Mesendoderm (in vitro differentiated cells): ENCODE data around the gene LAMA3.

Experiments used
- DNase-seq: peaks from one replicate; pipeline ENCODE4 v3.0.0; 2013
- H2AK5ac ChIP-seq: 2 replicates; pipeline ENCODE4 v1.6.1; 2013; ENCODE audit warnings: low read length, inconsistent platforms
- H2BK120ac ChIP-seq: 2 replicates; pipeline ENCODE4 v1.6.1; 2013; ENCODE audit warnings: low read depth, mild to moderate bottlenecking, low read length, moderate library complexity, mixed read lengths
- H2BK15ac ChIP-seq: replicated peaks from 2 replicates; pipeline ENCODE4 v1.6.1; 2013; ENCODE audit warnings: low read depth, mild to moderate bottlenecking, moderate library complexity
- H2BK5ac ChIP-seq: 2 replicates; pipeline ENCODE4 v1.6.1; 2013; ENCODE audit warnings: low read length, inconsistent platforms
- H3K18ac ChIP-seq: 2 replicates; pipeline ENCODE4 v1.6.1; 2013; ENCODE audit warnings: mild to moderate bottlenecking, low read length, mixed read lengths
- H3K23ac ChIP-seq: one replicate; pipeline ENCODE4 v1.6.1; 2013; ENCODE audit warnings: low read length
- H3K27ac ChIP-seq: 2 replicates; pipeline ENCODE4 v1.5.1; 2013; ENCODE audit warnings: low read depth, mild to moderate bottlenecking, inconsistent platforms, low read length, moderate library complexity
- H3K27me3 ChIP-seq: 2 replicates; pipeline ENCODE4 v1.6.1; 2013; ENCODE audit warnings: low read length, control low read depth, mild to moderate bottlenecking, inconsistent platforms; ENCODE audit not compliant: insufficient read depth, poor library complexity
- H3K36me3 ChIP-seq: 2 replicates; pipeline ENCODE4 v1.6.1; 2013; ENCODE audit warnings: low read length, inconsistent platforms; ENCODE audit not compliant: control insufficient read depth, insufficient read depth
- H3K4ac ChIP-seq: one replicate; pipeline ENCODE4 v1.6.1; 2013; ENCODE audit warnings: low read depth, mild to moderate bottlenecking, low read length, moderate library complexity
- H3K4me1 ChIP-seq: 2 replicates; pipeline ENCODE4 v1.6.1; 2013; ENCODE audit warnings: low read depth, low read length, inconsistent platforms; ENCODE audit not compliant: control insufficient read depth
- H3K4me2 ChIP-seq: 2 replicates; pipeline ENCODE4 v1.6.1; 2013; ENCODE audit warnings: low read length
- H3K4me3 ChIP-seq: 2 replicates; pipeline ENCODE4 v1.5.1; 2013; ENCODE audit warnings: mild to moderate bottlenecking, low read length
- H3K56ac ChIP-seq: one replicate; pipeline ENCODE4 v1.6.1; 2013; ENCODE audit warnings: low read length
- H3K79me1 ChIP-seq: 2 replicates; pipeline ENCODE4 v1.6.1; 2013; ENCODE audit warnings: low read length, inconsistent platforms
- H3K79me2 ChIP-seq: 2 replicates; pipeline ENCODE4 v1.6.1; 2013; ENCODE audit warnings: mild to moderate bottlenecking, low read length; ENCODE audit not compliant: control insufficient read depth, insufficient read depth
- H3K9ac ChIP-seq: 2 replicates; pipeline ENCODE4 v1.6.1; 2013; ENCODE audit warnings: low read length, inconsistent platforms
- H4K5ac ChIP-seq: one replicate; pipeline ENCODE4 v1.6.1; 2013; ENCODE audit warnings: low read length
- H4K8ac ChIP-seq: one replicate; pipeline ENCODE4 v1.6.1; 2013; ENCODE audit warnings: low read depth, mild to moderate bottlenecking, control low read depth, low read length, moderate library complexity
- WGBS: extraction: QIAGEN DNeasy Blood & Tissue Kit; methylation state at CpG from one replicate; pipeline ENCODE4 v1.1.7; 2013; ENCODE audit warnings: low lambda C conversion rate, missing lambda C conversion rate; ENCODE audit not compliant: insufficient coverage; ENCODE audit errors: extremely low coverage; 5-methylcytosine and 5-hydroxymethylcytosine counted together

Gene LAMA3

DNA sequence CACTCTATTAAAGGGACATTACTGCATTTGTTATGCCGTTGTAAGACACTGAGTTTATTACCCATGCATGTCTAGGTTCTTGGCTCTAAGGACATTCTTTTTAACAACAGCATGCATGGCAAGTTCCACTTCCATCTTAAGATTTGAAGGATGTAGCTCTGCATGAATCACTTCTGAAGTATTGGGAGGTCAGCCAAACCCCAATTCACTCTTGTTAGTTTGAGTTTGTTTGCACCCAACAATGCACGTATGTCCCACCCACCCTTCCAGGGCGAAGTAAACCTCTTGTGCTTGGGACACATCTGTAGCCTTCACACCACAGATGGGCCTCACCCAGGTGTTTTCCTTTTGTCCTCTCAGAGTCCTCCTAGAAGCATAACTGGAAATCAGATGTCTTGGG is 5.6 kb upstream of the LAMA3 start:
- Histone ChIP-seq H4K5ac (no peak overlapping the region), H2BK5ac (no peak overlapping the region), H3K27me3 (peaks cover 1% of the 10 kb centered on the region), H4K8ac (no peak overlapping the region), H3K79me2 (no peaks in the 10 kb centered on the region), H2BK120ac (no peak overlapping the region), H3K27ac (no peak overlapping the region), H3K4me1 (no peaks in the 10 kb centered on the region), H3K79me1 (no peaks in the 10 kb centered on the region), H3K4me3 (no peak overlapping the region), H2AK5ac (no peak overlapping the region), H3K56ac (no peak overlapping the region), H3K18ac (no peak overlapping the region), H3K4me2 (no peak overlapping the region), H2BK15ac (no peak overlapping the region), H3K23ac (no peak overlapping the region), H3K4ac (no peak overlapping the region), H3K36me3 (no peaks in the 10 kb centered on the region), H3K9ac (no peak overlapping the region)
- WGBS: no CpG with 5 or more reads among the region's 3 CpGs
- DNase-seq: no peak

GRCh38 chr18:23684515-23685197 is 4.6 kb upstream of the LAMA3 start:
- H2BK120ac ChIP-seq: no peak overlapping the region
- H2AK5ac ChIP-seq: no peak overlapping the region
- H2BK5ac ChIP-seq: no peak overlapping the region
- H3K79me2 ChIP-seq: no peaks in the 10 kb centered on the region
- no CpG with 5 or more reads among the region's 5 CpGs for WGBS
- no peaks in the 10 kb centered on the region for H3K79me1 ChIP-seq
- no peak overlapping the region for H2BK15ac ChIP-seq
- H3K56ac ChIP-seq: no peak overlapping the region
- H3K9ac ChIP-seq: no peak overlapping the region
- H4K8ac ChIP-seq: no peak overlapping the region
- H4K5ac ChIP-seq: no peak overlapping the region
- no peak overlapping the region for H3K4me2 ChIP-seq
- DNase-seq: no peak
- no peak overlapping the region for H3K23ac ChIP-seq
- no peak overlapping the region for H3K27ac ChIP-seq
- H3K18ac ChIP-seq: no peak overlapping the region
- H3K4me3 ChIP-seq: no peak overlapping the region
- H3K4ac ChIP-seq: no peak overlapping the region
- no peaks in the 10 kb centered on the region for H3K4me1 ChIP-seq
- no peaks in the 10 kb centered on the region for H3K36me3 ChIP-seq
- peaks cover 9% of the 10 kb centered on the region for H3K27me3 ChIP-seq

- Histone ChIP-seq H3K79me1 (no peaks in the 10 kb centered on the region), H3K27me3 (peaks cover 17% of the 10 kb centered on the region), H4K8ac (no peak overlapping the region), H2BK120ac (no peak overlapping the region), H2AK5ac (no peak overlapping the region), H2BK15ac (no peak overlapping the region), H3K4me1 (no peaks in the 10 kb centered on the region), H2BK5ac (no peak overlapping the region), H3K23ac (no peak overlapping the region), H3K27ac (no peak overlapping the region), H3K18ac (no peak overlapping the region), H3K79me2 (no peaks in the 10 kb centered on the region), H4K5ac (no peak overlapping the region), H3K36me3 (no peaks in the 10 kb centered on the region), H3K4ac (no peak overlapping the region), H3K4me2 (no peak overlapping the region), H3K56ac (no peak overlapping the region), H3K4me3 (no peak overlapping the region), H3K9ac (no peak overlapping the region)
- no CpG with 5 or more reads among the region's 5 CpGs for WGBS
- no peak for DNase-seq
These were observed 725 bp upstream of the LAMA3 start for GRCh38 chr18:23688528-23688927.

GRCh38 chr18:23689616-23690504 is 607 bp downstream of the LAMA3 start:
- peak overlapping the region; percentile 54 for H3K9ac ChIP-seq
- no peak overlapping the region for H4K5ac ChIP-seq
- no peaks in the 10 kb centered on the region for H3K79me2 ChIP-seq
- no peak overlapping the region for H3K27ac ChIP-seq
- H3K27me3 ChIP-seq: peaks cover 17% of the 10 kb centered on the region
- no peak overlapping the region for H3K4ac ChIP-seq
- H3K18ac ChIP-seq: peak overlapping the region; percentile 64
- H3K4me1 ChIP-seq: peaks cover 2% of the 10 kb centered on the region
- no CpG with 5 or more reads among the region's 85 CpGs for WGBS
- H2BK5ac ChIP-seq: no peak overlapping the region
- peak overlapping the region; percentile 77 for H3K4me2 ChIP-seq
- no peak overlapping the region for H2AK5ac ChIP-seq
- no peak overlapping the region for H2BK15ac ChIP-seq
- H3K23ac ChIP-seq: no peak overlapping the region
- H3K36me3 ChIP-seq: no peaks in the 10 kb centered on the region
- no peak overlapping the region for H2BK120ac ChIP-seq
- H3K56ac ChIP-seq: peak overlapping the region; percentile 60
- no peaks in the 10 kb centered on the region for H3K79me1 ChIP-seq
- no peak overlapping the region for H3K4me3 ChIP-seq
- no peak overlapping the region for H4K8ac ChIP-seq
- peak; percentile 22 for DNase-seq

- peaks cover 17% of the 10 kb centered on the region for H3K27me3 ChIP-seq
- H3K27ac ChIP-seq: no peak overlapping the region
- DNase-seq: no peak
- H3K18ac ChIP-seq: no peak overlapping the region
- no peak overlapping the region for H4K5ac ChIP-seq
- no peak overlapping the region for H2BK120ac ChIP-seq
- H2BK5ac ChIP-seq: no peak overlapping the region
- H3K4me3 ChIP-seq: no peak overlapping the region
- no peaks in the 10 kb centered on the region for H3K79me2 ChIP-seq
- no peak overlapping the region for H4K8ac ChIP-seq
- WGBS: no CpG with 5 or more reads among the region's 21 CpGs
- H3K4me1 ChIP-seq: peaks cover 2% of the 10 kb centered on the region
- no peak overlapping the region for H3K4me2 ChIP-seq
- H3K79me1 ChIP-seq: no peaks in the 10 kb centered on the region
- no peak overlapping the region for H3K56ac ChIP-seq
- H3K23ac ChIP-seq: no peak overlapping the region
- H2AK5ac ChIP-seq: no peak overlapping the region
- H3K36me3 ChIP-seq: no peaks in the 10 kb centered on the region
- no peak overlapping the region for H2BK15ac ChIP-seq
- no peak overlapping the region for H3K9ac ChIP-seq
- H3K4ac ChIP-seq: no peak overlapping the region
These were observed 1.3 kb downstream of the LAMA3 start for GRCh38 chr18:23690505-23691068.
